ENCODE data around the gene ANKRD13B. TPM values are rescaled to one million over a fixed set of nuclear protein-coding genes. Genes with fewer than 3 reads are reported as not detected.

The ANKRD13B gene
- total and polyA plus RNA-seq, 2 of the 13 experiments (the other 11 are each of a cell fraction or from before 2014, with no cell fraction given): 1.7 to 1.8 TPM

DNA sequence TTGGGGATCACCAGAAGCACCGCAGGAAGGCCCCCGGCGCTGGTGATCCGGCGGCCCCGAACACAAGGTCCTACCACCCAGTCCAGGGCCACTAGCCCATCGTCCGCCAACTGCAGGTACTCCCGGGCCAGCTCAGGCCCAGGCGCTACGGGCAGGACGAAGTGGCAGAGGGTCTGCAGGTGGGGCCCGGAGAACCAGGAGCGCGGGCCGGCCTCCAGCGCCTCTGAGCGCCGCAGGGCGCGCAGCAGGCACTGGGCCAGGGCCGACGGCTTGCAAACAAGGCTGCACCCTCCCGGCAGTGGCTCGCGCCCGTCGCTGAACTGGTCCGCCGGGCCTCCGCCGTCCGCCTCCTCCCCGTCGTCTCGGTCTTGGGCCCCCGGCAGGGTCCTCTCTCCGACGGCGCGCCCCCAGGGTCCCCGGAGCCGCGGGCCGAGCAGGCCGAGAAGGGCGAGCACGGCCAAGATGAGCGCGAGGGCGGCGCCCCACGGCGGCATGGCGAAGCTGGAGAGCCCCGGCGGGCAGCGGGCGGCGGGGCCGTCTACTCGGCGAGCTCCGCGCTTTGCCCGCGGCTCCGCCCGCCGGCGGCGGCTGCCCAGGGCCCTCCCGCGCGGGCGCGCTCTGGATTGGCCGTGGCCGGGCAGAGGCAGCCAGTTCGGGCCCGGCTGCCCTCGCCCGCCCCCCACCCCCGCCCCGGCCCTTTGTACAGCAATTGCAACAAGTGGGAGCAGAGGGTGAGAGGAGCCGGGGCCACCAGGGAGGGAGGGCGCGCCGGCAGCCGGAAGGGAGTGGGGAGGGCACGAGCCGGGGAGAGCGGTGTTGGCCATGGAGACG lies 26.2 kb upstream of the ANKRD13B start, which contains the start of gene ABHD15 (continued):
- TF ChIP-seq, protein P1, sequence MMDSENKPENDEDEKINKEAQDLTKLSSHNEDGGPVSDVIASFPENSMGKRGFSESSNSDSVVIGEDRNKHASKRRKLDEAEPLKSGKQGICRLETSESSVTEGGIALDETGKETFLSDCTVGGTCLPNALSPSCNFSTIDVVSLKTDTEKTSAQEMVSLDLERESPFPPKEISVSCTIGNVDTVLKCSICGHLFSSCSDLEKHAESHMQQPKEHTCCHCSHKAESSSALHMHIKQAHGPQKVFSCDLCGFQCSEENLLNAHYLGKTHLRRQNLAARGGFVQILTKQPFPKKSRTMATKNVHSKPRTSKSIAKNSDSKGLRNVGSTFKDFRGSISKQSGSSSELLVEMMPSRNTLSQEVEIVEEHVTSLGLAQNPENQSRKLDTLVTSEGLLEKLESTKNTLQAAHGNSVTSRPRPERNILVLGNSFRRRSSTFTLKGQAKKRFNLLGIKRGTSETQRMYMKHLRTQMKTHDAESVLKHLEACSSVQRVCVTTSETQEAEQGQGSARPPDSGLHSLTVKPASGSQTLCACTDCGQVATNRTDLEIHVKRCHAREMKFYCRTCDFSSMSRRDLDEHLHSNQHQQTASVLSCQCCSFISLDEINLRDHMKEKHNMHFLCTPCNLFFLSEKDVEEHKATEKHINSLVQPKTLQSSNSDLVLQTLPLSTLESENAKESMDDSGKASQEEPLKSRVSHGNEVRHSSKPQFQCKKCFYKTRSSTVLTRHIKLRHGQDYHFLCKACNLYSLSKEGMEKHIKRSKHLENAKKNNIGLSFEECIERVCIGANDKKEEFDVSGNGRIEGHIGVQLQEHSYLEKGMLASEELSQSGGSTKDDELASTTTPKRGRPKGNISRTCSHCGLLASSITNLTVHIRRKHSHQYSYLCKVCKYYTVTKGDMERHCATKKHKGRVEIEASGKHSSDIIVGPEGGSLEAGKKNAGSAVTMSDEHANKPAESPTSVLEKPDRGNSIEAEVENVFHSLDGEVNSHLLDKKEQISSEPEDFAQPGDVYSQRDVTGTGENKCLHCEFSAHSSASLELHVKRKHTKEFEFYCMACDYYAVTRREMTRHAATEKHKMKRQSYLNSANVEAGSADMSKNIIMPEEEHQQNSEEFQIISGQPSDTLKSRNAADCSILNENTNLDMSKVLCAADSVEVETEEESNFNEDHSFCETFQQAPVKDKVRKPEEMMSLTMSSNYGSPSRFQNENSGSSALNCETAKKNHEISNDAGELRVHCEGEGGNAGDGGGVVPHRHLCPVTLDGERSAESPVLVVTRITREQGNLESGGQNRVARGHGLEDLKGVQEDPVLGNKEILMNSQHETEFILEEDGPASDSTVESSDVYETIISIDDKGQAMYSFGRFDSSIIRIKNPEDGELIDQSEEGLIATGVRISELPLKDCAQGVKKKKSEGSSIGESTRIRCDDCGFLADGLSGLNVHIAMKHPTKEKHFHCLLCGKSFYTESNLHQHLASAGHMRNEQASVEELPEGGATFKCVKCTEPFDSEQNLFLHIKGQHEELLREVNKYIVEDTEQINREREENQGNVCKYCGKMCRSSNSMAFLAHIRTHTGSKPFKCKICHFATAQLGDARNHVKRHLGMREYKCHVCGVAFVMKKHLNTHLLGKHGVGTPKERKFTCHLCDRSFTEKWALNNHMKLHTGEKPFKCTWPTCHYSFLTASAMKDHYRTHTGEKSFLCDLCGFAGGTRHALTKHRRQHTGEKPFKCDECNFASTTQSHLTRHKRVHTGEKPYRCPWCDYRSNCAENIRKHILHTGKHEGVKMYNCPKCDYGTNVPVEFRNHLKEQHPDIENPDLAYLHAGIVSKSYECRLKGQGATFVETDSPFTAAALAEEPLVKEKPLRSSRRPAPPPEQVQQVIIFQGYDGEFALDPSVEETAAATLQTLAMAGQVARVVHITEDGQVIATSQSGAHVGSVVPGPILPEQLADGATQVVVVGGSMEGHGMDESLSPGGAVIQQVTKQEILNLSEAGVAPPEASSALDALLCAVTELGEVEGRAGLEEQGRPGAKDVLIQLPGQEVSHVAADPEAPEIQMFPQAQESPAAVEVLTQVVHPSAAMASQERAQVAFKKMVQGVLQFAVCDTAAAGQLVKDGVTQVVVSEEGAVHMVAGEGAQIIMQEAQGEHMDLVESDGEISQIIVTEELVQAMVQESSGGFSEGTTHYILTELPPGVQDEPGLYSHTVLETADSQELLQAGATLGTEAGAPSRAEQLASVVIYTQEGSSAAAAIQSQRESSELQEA (CRISPR knock-in tag; IDR thresholded peaks at IDR 0.05; ENCODE audit: not compliant biosample characterization): no peak
- TF ChIP-seq RORA (CRISPR knock-in tag; IDR thresholded peaks at IDR 0.05): no peak
- TF ChIP-seq SOX6 (IDR thresholded peaks at IDR 0.05): no peak
- no peak for TF ChIP-seq SOX6 (CRISPR knock-in tag; IDR thresholded peaks at IDR 0.05)
- TF ChIP-seq MTF1 (CRISPR knock-in tag; IDR thresholded peaks at IDR 0.05): no peak
- no peak for TF ChIP-seq TBP (CRISPR knock-in tag; IDR thresholded peaks at IDR 0.05)
- TF ChIP-seq ZNF17 (CRISPR knock-in tag; IDR thresholded peaks at IDR 0.05): no peak
- no peak for TF ChIP-seq RCOR2 (CRISPR knock-in tag; IDR thresholded peaks at IDR 0.05)
- TF ChIP-seq, protein P2, sequence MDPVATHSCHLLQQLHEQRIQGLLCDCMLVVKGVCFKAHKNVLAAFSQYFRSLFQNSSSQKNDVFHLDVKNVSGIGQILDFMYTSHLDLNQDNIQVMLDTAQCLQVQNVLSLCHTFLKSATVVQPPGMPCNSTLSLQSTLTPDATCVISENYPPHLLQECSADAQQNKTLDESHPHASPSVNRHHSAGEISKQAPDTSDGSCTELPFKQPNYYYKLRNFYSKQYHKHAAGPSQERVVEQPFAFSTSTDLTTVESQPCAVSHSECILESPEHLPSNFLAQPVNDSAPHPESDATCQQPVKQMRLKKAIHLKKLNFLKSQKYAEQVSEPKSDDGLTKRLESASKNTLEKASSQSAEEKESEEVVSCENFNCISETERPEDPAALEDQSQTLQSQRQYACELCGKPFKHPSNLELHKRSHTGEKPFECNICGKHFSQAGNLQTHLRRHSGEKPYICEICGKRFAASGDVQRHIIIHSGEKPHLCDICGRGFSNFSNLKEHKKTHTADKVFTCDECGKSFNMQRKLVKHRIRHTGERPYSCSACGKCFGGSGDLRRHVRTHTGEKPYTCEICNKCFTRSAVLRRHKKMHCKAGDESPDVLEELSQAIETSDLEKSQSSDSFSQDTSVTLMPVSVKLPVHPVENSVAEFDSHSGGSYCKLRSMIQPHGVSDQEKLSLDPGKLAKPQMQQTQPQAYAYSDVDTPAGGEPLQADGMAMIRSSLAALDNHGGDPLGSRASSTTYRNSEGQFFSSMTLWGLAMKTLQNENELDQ (CRISPR knock-in tag; IDR thresholded peaks at IDR 0.05; ENCODE audit: borderline replicate concordance): no peak
- TF ChIP-seq, protein P3, sequence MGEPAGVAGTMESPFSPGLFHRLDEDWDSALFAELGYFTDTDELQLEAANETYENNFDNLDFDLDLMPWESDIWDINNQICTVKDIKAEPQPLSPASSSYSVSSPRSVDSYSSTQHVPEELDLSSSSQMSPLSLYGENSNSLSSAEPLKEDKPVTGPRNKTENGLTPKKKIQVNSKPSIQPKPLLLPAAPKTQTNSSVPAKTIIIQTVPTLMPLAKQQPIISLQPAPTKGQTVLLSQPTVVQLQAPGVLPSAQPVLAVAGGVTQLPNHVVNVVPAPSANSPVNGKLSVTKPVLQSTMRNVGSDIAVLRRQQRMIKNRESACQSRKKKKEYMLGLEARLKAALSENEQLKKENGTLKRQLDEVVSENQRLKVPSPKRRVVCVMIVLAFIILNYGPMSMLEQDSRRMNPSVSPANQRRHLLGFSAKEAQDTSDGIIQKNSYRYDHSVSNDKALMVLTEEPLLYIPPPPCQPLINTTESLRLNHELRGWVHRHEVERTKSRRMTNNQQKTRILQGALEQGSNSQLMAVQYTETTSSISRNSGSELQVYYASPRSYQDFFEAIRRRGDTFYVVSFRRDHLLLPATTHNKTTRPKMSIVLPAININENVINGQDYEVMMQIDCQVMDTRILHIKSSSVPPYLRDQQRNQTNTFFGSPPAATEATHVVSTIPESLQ (CRISPR knock-in tag; conservative IDR thresholded peaks at IDR 0.05): no peak
- no peak for TF ChIP-seq EEA1 (CRISPR knock-in tag; IDR thresholded peaks at IDR 0.05; ENCODE audit: borderline replicate concordance)
- TF ChIP-seq MED8 (CRISPR knock-in tag; IDR thresholded peaks at IDR 0.05; ENCODE audit: insufficient replicate concordance): no peak
- peak; percentile 68; the same call in 1 of the 2 replicates for TF ChIP-seq ZNF703 (CRISPR knock-in tag; IDR thresholded peaks at IDR 0.05; ENCODE audit: borderline replicate concordance)
- no peak for TF ChIP-seq NFE2 (CRISPR knock-in tag; IDR thresholded peaks at IDR 0.05)
- no peak for TF ChIP-seq TSC22D2 (CRISPR knock-in tag; IDR thresholded peaks at IDR 0.05; ENCODE audit: borderline replicate concordance)

Measured in HepG2 (cell line).